CD8-positive, alpha-beta memory T cell (primary cell): ENCODE measurements around the gene SMOC1. TPM values are rescaled to one million over a fixed set of nuclear protein-coding genes. Genes with fewer than 3 reads are reported as not detected.
A peak's percentile ranks its signal among the peaks of the same experiment; 100 is the strongest.

Source experiments
- CTCF ChIA-PET: fragments of 350-600 bp; sonication (Branson Sonifier 250); formaldehyde crosslinking; loops from one replicate; lab custom pipeline; 2021; ENCODE audit warnings: antibody characterized with exemption; lab: Charles Lee
- POLR2A ChIA-PET: fragments of 350-600 bp; sonication (Branson Sonifier 250); formaldehyde crosslinking; loops from one replicate; lab custom pipeline; 2021; ENCODE audit warnings: antibody characterized with exemption; lab: Charles Lee
- DNase-seq, 5 donors: peaks; one replicate each; pipeline versions ENCODE4 v3.0.0 to v3.0.0-alpha.2; 2020 to 2022; ENCODE audit warnings: mixed read lengths in 1 of 5
- H3K27ac ChIP-seq: one replicate; pipeline ENCODE4 v1.7.0; 2013; ENCODE audit warnings: low read depth, mild to moderate bottlenecking, low read length, moderate library complexity
- H3K27me3 ChIP-seq: 2 replicates; pipeline ENCODE4 v1.7.0; 2013; ENCODE audit warnings: low read length, mild to moderate bottlenecking; ENCODE audit not compliant: insufficient read depth, poor library complexity, severe bottlenecking
- H3K36me3 ChIP-seq: 2 replicates; pipeline ENCODE4 v1.7.0; 2013; ENCODE audit warnings: mild to moderate bottlenecking, low read length, moderate library complexity; ENCODE audit not compliant: insufficient read depth
- H3K4me1 ChIP-seq: 2 replicates; pipeline ENCODE4 v1.7.0; 2013; ENCODE audit warnings: mild to moderate bottlenecking, low read length, moderate library complexity; ENCODE audit not compliant: insufficient read depth
- H3K4me3 ChIP-seq: 2 replicates; pipeline ENCODE4 v1.7.0; 2013; ENCODE audit warnings: mild to moderate bottlenecking, low read length
- H3K9me3 ChIP-seq: 2 replicates; pipeline ENCODE4 v1.7.0; 2013; ENCODE audit warnings: mild to moderate bottlenecking, low read length
- H3K27ac Mint-ChIP-seq, 8 donors: one replicate each; pipeline ENCODE4 v1.8.0; 2020 to 2021; ENCODE audit warnings: mixed read lengths in 8 of 8, mild to moderate bottlenecking in 6 of 8, inconsistent platforms in 3 of 8, moderate library complexity in 3 of 8
- H3K27me3 Mint-ChIP-seq, 2 donors: one replicate each; pipeline ENCODE4 v1.8.0; 2020 to 2021; ENCODE audit warnings: mixed read lengths in 2 of 2, mild to moderate bottlenecking in 1 of 2, moderate library complexity in 1 of 2
- H3K36me3 Mint-ChIP-seq, 3 donors: one replicate each; pipeline ENCODE4 v1.8.0; 2020 to 2021; ENCODE audit warnings: mixed read lengths in 3 of 3, inconsistent platforms in 1 of 3, mild to moderate bottlenecking in 1 of 3
- H3K4me1 Mint-ChIP-seq, 3 donors: one replicate each; pipeline ENCODE4 v1.8.0; 2020 to 2021; ENCODE audit warnings: mixed read lengths in 3 of 3, inconsistent platforms in 1 of 3, mild to moderate bottlenecking in 1 of 3
- H3K4me3 Mint-ChIP-seq, 7 donors: one replicate each; pipeline ENCODE4 v1.8.0; 2020 to 2021; ENCODE audit warnings: mixed read lengths in 7 of 7, mild to moderate bottlenecking in 6 of 7, moderate library complexity in 4 of 7, inconsistent platforms in 2 of 7
- H3K9me3 Mint-ChIP-seq, 5 donors: one replicate each; pipeline ENCODE4 v1.8.0; 2020 to 2022; ENCODE audit warnings: mixed read lengths in 5 of 5, mild to moderate bottlenecking in 3 of 5, moderate library complexity in 2 of 5, inconsistent platforms in 1 of 5
- polyA plus RNA-seq: library from polyadenylated mRNA; unstranded; fragments of 300-500 nt; fragmentation: Illumina TruSeq; gene quantifications from one replicate; pipeline ENCODE4 v1.2.3, GENCODE V29; 2021
- total RNA-seq, 2 experiments: library from RNA; stranded (reverse); gene quantifications; one replicate each; pipeline ENCODE4 v1.2.3, GENCODE V29; 2021

The SMOC1 gene
- total and polyA plus RNA-seq, 3 experiments from 2014 or later: not detected

- Mint-ChIP-seq H3K27ac (no peak overlapping the region), H3K9me3 (no peaks in the 10 kb centered on the region), H3K27me3 (peaks cover 13 to 33% of the 10 kb centered on the region in 2 donors), H3K4me3 (no peak overlapping the region), H3K36me3 (no peaks in the 10 kb centered on the region), H3K4me1 (peaks cover 6 to 13% (median 7%) of the 10 kb centered on the region in 3 donors)
- Histone ChIP-seq H3K27ac (no peak overlapping the region), H3K36me3 (no peaks in the 10 kb centered on the region), H3K4me3 (no peak overlapping the region), H3K27me3 (no peaks in the 10 kb centered on the region), H3K9me3 (no peaks in the 10 kb centered on the region), H3K4me1 (no peaks in the 10 kb centered on the region)
- ChIA-PET POLR2A (no interaction called here), CTCF (interaction anchor here (1.0 kb wide), 1 partner anchor 14 kb away, joined by 4 read pairs; no protein-coding TSS in a partner anchor)
- DNase-seq: no peak
Observed at GRCh38 chr14:70014406-70015095, 135.3 kb downstream of the SMOC1 start.

DNA sequence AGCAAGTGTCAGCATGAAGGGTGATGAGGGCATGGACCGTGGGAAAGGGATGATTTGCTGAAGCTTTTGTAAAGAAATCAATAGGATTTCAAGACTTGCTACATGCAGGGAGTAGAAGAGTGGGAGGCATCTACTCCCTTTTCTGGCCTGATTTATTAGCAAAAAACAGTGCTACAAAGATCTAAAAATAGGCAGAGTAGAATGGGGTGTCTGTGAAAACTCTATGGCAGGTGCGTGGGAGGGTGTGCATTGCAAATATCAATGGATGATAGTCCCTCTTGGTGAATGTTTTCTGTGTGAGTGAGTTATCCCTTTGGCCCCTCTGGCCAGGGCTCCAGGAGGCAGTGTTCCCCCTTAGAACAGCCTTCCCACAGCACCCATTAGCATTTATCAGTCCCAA is 139.0 kb downstream of the SMOC1 start:
- Histone ChIP-seq H3K36me3 (no peaks in the 10 kb centered on the region), H3K4me3 (no peak overlapping the region), H3K27me3 (no peaks in the 10 kb centered on the region), H3K4me1 (no peaks in the 10 kb centered on the region), H3K9me3 (no peaks in the 10 kb centered on the region), H3K27ac (no peak overlapping the region)
- ChIA-PET CTCF (no interaction called here), POLR2A (no interaction called here)
- Mint-ChIP-seq H3K27me3 (peaks cover 9 to 18% of the 10 kb centered on the region in 2 donors), H3K4me3 (peak overlapping the region in 2 of 7 donors; percentile 25 to 27), H3K4me1 (peaks cover 6 to 13% (median 7%) of the 10 kb centered on the region in 3 donors), H3K36me3 (no peaks in the 10 kb centered on the region), H3K9me3 (no peaks in the 10 kb centered on the region), H3K27ac (peak overlapping the region in 1 of 8 donors; percentile 18)
- DNase-seq: no peak

- Mint-ChIP-seq H3K9me3 (no peaks in the 10 kb centered on the region), H3K27ac (no peak overlapping the region), H3K36me3 (no peaks in the 10 kb centered on the region), H3K27me3 (peaks cover 7 to 18% of the 10 kb centered on the region in 2 donors), H3K4me1 (peaks cover 6 to 13% (median 7%) of the 10 kb centered on the region in 3 donors), H3K4me3 (peak overlapping the region in 3 of 7 donors; percentile 6 to 30 (median 25))
- CTCF ChIA-PET: no interaction called here
- no peak overlapping the region for H3K27ac ChIP-seq
- H3K36me3 ChIP-seq: no peaks in the 10 kb centered on the region
- POLR2A ChIA-PET: no interaction called here
- H3K4me3 ChIP-seq: no peak overlapping the region
- no peaks in the 10 kb centered on the region for H3K9me3 ChIP-seq
- no peaks in the 10 kb centered on the region for H3K27me3 ChIP-seq
- DNase-seq: no peak
- no peaks in the 10 kb centered on the region for H3K4me1 ChIP-seq
Observed at GRCh38 chr14:70018713-70019211, 139.5 kb downstream of the SMOC1 start.

DNA sequence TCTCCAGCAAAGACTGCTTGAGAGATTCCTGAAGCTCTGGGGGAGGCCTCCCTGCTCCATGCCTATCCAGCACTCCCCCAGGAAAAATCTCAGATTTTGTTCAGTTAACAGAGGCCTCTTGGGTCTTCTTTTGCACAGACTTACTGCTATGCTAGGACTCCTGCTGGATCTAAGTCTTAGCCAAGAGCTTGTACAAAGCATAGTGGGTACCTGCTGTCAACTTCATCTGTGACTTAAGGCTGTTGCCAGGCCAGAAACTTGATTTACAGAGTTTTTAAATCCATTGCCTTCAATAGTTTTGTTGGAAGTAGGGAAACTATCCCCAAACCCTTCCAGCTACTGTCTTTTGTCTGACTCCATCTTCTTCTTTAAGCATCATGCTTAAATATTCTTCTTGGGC is 140.5 kb downstream of the SMOC1 start:
- H3K27me3 ChIP-seq: no peaks in the 10 kb centered on the region
- Mint-ChIP-seq H3K4me1 (peaks cover 6 to 13% (median 7%) of the 10 kb centered on the region in 3 donors), H3K9me3 (no peaks in the 10 kb centered on the region), H3K4me3 (peak overlapping the region in 1 of 7 donors; percentile 63), H3K27me3 (peaks cover under 1 to 12% of the 10 kb centered on the region in 2 donors), H3K36me3 (no peaks in the 10 kb centered on the region), H3K27ac (no peak overlapping the region)
- H3K4me1 ChIP-seq: no peaks in the 10 kb centered on the region
- no peak for DNase-seq
- H3K27ac ChIP-seq: no peak overlapping the region
- ChIA-PET CTCF (interaction anchor here (0.7 kb wide), 1 partner anchor 9 kb away, joined by 3 read pairs; no protein-coding TSS in a partner anchor), POLR2A (no interaction called here)
- no peaks in the 10 kb centered on the region for H3K36me3 ChIP-seq
- H3K4me3 ChIP-seq: no peak overlapping the region
- no peaks in the 10 kb centered on the region for H3K9me3 ChIP-seq

GRCh38 chr14:70020352-70021170 is 141.3 kb downstream of the SMOC1 start:
- no peak overlapping the region for H3K4me3 ChIP-seq
- Mint-ChIP-seq H3K36me3 (no peaks in the 10 kb centered on the region), H3K27me3 (peaks cover 2 to 9% of the 10 kb centered on the region in 2 donors), H3K9me3 (no peaks in the 10 kb centered on the region), H3K27ac (no peak overlapping the region), H3K4me1 (peaks cover 6 to 13% (median 7%) of the 10 kb centered on the region in 3 donors), H3K4me3 (no peak overlapping the region)
- CTCF ChIA-PET: no interaction called here
- H3K27ac ChIP-seq: no peak overlapping the region
- no peaks in the 10 kb centered on the region for H3K27me3 ChIP-seq
- no peaks in the 10 kb centered on the region for H3K36me3 ChIP-seq
- POLR2A ChIA-PET: no interaction called here
- no peaks in the 10 kb centered on the region for H3K4me1 ChIP-seq
- DNase-seq: no peak
- no peaks in the 10 kb centered on the region for H3K9me3 ChIP-seq

GRCh38 chr14:70021548-70022220 is 142.5 kb downstream of the SMOC1 start:
- ChIA-PET CTCF (no interaction called here), POLR2A (no interaction called here)
- no peak overlapping the region for H3K27ac Mint-ChIP-seq
- no peaks in the 10 kb centered on the region for H3K9me3 Mint-ChIP-seq
- Histone ChIP-seq H3K9me3 (no peaks in the 10 kb centered on the region), H3K4me1 (no peaks in the 10 kb centered on the region), H3K4me3 (no peak overlapping the region), H3K27me3 (no peaks in the 10 kb centered on the region), H3K27ac (no peak overlapping the region), H3K36me3 (no peaks in the 10 kb centered on the region)
- H3K4me3 Mint-ChIP-seq: no peak overlapping the region
- H3K36me3 Mint-ChIP-seq: no peaks in the 10 kb centered on the region
- DNase-seq: no peak
- H3K4me1 Mint-ChIP-seq: peaks cover 6 to 13% (median 7%) of the 10 kb centered on the region in 3 donors
- H3K27me3 Mint-ChIP-seq: peaks cover 2 to 6% of the 10 kb centered on the region in 2 donors

DNA sequence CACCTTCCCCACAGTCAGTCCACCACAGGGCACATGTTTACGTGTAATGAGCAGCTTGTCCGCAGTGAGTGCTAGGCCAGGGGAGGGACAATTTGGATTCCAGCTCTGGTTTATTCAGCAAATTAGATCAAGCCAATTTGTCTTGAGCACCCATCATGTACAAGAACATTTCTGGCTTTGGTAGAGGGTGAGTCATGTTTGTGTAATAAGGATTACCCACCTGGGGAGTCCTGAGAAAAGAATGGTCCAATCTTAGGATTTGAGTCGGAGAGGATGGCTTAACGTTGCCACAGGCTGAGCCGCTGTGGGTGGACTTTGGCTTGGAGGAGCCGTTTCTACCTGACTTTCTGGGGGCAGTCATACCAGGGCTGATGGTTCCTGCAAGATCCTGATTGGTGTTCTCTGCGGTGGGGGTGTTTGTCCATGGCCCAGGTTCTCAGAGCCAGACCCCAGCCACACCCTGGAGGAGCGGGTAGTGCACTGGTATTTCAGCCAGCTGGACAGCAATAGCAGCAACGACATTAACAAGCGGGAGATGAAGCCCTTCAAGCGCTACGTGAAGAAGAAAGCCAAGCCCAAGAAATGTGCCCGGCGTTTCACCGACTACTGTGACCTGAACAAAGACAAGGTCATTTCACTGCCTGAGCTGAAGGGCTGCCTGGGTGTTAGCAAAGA is 143.7 kb downstream of the SMOC1 start:
- POLR2A ChIA-PET: no interaction called here
- no peaks in the 10 kb centered on the region for H3K36me3 ChIP-seq

More for the DNA sequence above, 143.7 kb downstream of the SMOC1 start:
- Mint-ChIP-seq H3K27me3 (peaks cover 2 to 4% of the 10 kb centered on the region in 2 donors), H3K36me3 (no peaks in the 10 kb centered on the region), H3K27ac (peak overlapping the region in 1 of 8 donors; percentile 66), H3K4me3 (no peak overlapping the region), H3K4me1 (peaks cover 6 to 12% (median 6%) of the 10 kb centered on the region in 3 donors), H3K9me3 (no peaks in the 10 kb centered on the region)
- CTCF ChIA-PET: interaction anchor here (2.0 kb wide), 1 partner anchor 204 kb away, joined by 5 read pairs; no protein-coding TSS in a partner anchor
- DNase-seq: no peak
- H3K27me3 ChIP-seq: no peaks in the 10 kb centered on the region
- H3K4me3 ChIP-seq: no peak overlapping the region
- no peak overlapping the region for H3K27ac ChIP-seq
- no peaks in the 10 kb centered on the region for H3K9me3 ChIP-seq
- H3K4me1 ChIP-seq: no peaks in the 10 kb centered on the region
